Adipocyte (in vitro differentiated cells): Measurements from ENCODE around the gene DYSF.

Source experiments
- DNase-seq: peaks from one replicate; pipeline ENCODE4 v3.0.0-alpha.2; 2015; ENCODE audit warnings: low read depth
- H3K27me3 ChIP-seq: replicated peaks from 2 replicates; pipeline ENCODE4 v1.7.0; 2013; ENCODE audit warnings: mild to moderate bottlenecking, low read length, moderate library complexity; ENCODE audit not compliant: control insufficient read depth, insufficient read depth
- H3K36me3 ChIP-seq: 2 replicates; pipeline ENCODE4 v1.7.0; 2013; ENCODE audit warnings: low read length, mild to moderate bottlenecking, moderate library complexity; ENCODE audit not compliant: control insufficient read depth, insufficient read depth, severe bottlenecking
- H3K4me1 ChIP-seq: 2 replicates; pipeline ENCODE4 v1.7.0; 2013; ENCODE audit warnings: mild to moderate bottlenecking, low read length, moderate library complexity; ENCODE audit not compliant: control insufficient read depth, insufficient read depth
- H3K4me3 ChIP-seq: 2 replicates; pipeline ENCODE4 v1.7.0; 2013; ENCODE audit warnings: mild to moderate bottlenecking, low read length, moderate library complexity
- H3K9ac ChIP-seq: 2 replicates; pipeline ENCODE4 v1.7.0; 2013; ENCODE audit warnings: mild to moderate bottlenecking, low read length, moderate library complexity
- H3K9me3 ChIP-seq: 2 replicates; pipeline ENCODE4 v1.7.0; 2013; ENCODE audit warnings: mild to moderate bottlenecking, low read length, moderate library complexity; ENCODE audit not compliant: control insufficient read depth

The DYSF gene

GRCh38 chr2:71465356-71465755 lies 12.0 kb downstream of the DYSF start:
- Histone ChIP-seq H3K9me3 (peaks cover 8% of the 10 kb centered on the region), H3K27me3 (peaks cover 68% of the 10 kb centered on the region), H3K36me3 (no peaks in the 10 kb centered on the region), H3K4me3 (no peak overlapping the region), H3K4me1 (peaks cover 4% of the 10 kb centered on the region), H3K9ac (no peak overlapping the region)
- no peak for DNase-seq

- Histone ChIP-seq H3K36me3 (no peaks in the 10 kb centered on the region), H3K4me1 (peaks cover 4% of the 10 kb centered on the region), H3K9ac (no peak overlapping the region), H3K9me3 (peaks cover 8% of the 10 kb centered on the region), H3K4me3 (peak overlapping the region; percentile 85), H3K27me3 (peaks cover 68% of the 10 kb centered on the region)
- DNase-seq = no peak
These were observed 12.6 kb downstream of the DYSF start for GRCh38 chr2:71465961-71466300.

DNA sequence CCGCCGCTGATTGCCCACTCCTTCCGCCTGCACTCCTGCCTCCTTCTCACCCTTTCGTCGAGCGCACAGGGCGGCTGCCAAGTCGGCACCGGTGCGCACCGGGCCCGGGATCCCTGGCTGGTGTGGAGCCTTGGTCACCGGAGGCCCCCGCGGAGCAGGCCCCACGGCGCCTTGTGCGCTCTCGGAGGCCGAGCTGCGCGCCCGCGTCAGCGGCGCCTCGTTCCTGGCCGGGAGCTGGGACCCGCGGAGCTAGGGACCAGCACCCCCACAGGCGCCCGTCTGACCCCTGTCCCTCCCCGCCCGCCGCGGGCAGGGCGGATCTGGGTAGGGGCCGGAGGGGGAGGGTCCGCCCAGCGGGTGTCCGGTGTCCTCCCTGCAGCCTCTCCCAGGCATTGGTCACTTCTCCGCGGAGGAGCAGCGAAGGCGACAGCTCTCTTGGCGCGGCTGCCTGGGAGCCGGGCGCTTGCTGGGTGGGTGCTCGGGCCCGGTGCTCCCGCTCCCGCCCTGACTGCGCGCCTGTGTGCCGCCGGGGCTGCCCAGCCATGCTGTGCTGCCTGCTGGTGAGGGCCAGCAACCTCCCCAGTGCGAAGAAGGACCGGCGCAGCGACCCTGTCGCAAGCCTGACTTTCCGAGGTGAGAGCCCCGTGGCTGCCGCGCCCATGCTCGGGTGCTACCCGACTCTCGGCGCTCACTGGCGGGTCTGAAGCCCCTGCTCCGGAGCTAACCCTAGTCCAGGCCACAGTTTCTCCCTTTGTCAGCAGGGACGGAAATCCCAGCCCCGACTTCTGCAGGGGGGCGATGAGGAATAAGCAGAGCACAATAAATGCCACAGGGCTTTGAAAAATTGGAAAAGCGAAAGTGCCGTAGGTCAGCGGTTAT lies 13.2 kb downstream of the DYSF start:
- Histone ChIP-seq H3K27me3 (peaks cover 68% of the 10 kb centered on the region), H3K9me3 (peaks cover 8% of the 10 kb centered on the region), H3K36me3 (no peaks in the 10 kb centered on the region), H3K9ac (peak overlapping the region; percentile 32), H3K4me3 (peak overlapping the region; percentile 85), H3K4me1 (peaks cover 4% of the 10 kb centered on the region)
- DNase-seq = peak; percentile 69

- Histone ChIP-seq H3K36me3 (no peaks in the 10 kb centered on the region), H3K9me3 (peaks cover 8% of the 10 kb centered on the region), H3K9ac (peak overlapping the region; percentile 32), H3K27me3 (peaks cover 68% of the 10 kb centered on the region), H3K4me3 (peak overlapping the region; percentile 85), H3K4me1 (peaks cover 4% of the 10 kb centered on the region)
- no peak for DNase-seq
These were observed 13.9 kb downstream of the DYSF start for GRCh38 chr2:71467180-71467815.

DNA sequence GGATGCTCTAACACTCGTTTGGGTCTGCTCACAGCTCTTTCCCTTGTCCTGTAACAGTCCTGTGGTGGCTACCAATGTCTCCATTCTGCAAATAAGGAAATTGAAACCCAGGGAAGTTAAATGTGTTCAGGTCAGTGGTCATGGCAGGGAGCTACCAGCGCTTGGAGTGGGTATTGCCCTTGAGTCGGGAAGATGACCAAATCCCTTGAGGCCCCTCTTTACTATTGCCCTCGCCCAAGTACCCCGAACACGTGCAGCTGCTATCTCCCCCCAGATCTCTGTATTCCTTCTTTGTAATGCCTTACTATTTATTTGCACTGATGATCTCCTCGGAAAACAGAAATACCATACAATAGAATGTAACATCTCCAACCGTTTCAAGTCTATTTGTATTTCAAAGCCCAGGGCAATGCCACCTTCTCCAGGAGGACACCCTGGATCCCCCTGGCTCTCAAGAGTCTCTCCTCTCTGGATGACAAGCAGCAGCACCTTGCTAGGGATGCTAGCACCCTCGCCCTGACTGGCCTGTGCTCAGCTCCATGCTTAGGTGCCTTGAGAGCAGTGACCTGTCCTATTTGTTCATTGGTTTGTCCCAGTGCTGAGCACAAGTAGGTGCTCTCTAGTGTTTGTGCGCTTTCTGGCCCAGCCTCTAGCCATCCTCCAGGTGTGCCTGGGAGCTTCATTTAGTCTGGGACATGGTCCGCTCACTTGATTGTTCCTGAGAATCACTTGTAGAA lies 15.1 kb downstream of the DYSF start:
- Histone ChIP-seq H3K27me3 (peaks cover 63% of the 10 kb centered on the region), H3K9me3 (peaks cover 3% of the 10 kb centered on the region), H3K9ac (no peak overlapping the region), H3K4me3 (no peak overlapping the region), H3K36me3 (no peaks in the 10 kb centered on the region), H3K4me1 (peaks cover 4% of the 10 kb centered on the region)
- DNase-seq = no peak

GRCh38 chr2:71469403-71470398 lies 16.3 kb downstream of the DYSF start:
- peaks cover 4% of the 10 kb centered on the region for H3K4me1 ChIP-seq
- H3K4me3 ChIP-seq = no peak overlapping the region
- no peak for DNase-seq
- H3K9ac ChIP-seq = no peak overlapping the region
- H3K9me3 ChIP-seq = no peaks in the 10 kb centered on the region
- peaks cover 51% of the 10 kb centered on the region for H3K27me3 ChIP-seq
- H3K36me3 ChIP-seq = no peaks in the 10 kb centered on the region

GRCh38 chr2:71471276-71471675 lies 17.9 kb downstream of the DYSF start:
- Histone ChIP-seq H3K4me3 (no peak overlapping the region), H3K27me3 (peaks cover 35% of the 10 kb centered on the region), H3K9ac (no peak overlapping the region), H3K4me1 (peaks cover 4% of the 10 kb centered on the region), H3K9me3 (no peaks in the 10 kb centered on the region), H3K36me3 (no peaks in the 10 kb centered on the region)
- DNase-seq = peak; percentile 44

DNA sequence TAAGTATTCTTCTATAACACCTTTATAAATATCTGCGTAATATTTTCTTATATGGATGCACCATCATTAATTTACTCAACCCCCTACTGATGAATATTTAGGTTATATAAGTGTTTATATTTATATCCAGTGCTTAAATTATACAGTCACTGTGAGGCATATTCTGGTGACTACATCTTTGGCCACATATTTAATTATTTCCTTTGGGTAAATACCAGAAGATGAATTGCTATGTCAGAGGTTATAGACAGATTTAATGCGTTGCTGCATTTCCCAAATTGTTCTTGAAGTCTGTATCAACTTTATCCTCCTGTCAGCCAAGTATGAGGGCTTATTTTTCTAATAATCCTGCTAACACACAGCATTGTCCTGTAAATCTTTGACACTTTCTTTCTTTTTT lies 18.7 kb downstream of the DYSF start:
- H3K4me1 ChIP-seq = peaks cover 1% of the 10 kb centered on the region
- H3K36me3 ChIP-seq = no peaks in the 10 kb centered on the region
- no peak overlapping the region for H3K9ac ChIP-seq
- no peak overlapping the region for H3K4me3 ChIP-seq
- H3K9me3 ChIP-seq = no peaks in the 10 kb centered on the region
- peaks cover 31% of the 10 kb centered on the region for H3K27me3 ChIP-seq
- DNase-seq = no peak

GRCh38 chr2:71473346-71474031 lies 20.1 kb downstream of the DYSF start:
- H3K9ac ChIP-seq = no peak overlapping the region
- no peak overlapping the region for H3K4me3 ChIP-seq
- peaks cover 4% of the 10 kb centered on the region for H3K4me1 ChIP-seq
- DNase-seq = no peak
- H3K27me3 ChIP-seq = peaks cover 17% of the 10 kb centered on the region
- no peaks in the 10 kb centered on the region for H3K36me3 ChIP-seq
- H3K9me3 ChIP-seq = no peaks in the 10 kb centered on the region

DNA sequence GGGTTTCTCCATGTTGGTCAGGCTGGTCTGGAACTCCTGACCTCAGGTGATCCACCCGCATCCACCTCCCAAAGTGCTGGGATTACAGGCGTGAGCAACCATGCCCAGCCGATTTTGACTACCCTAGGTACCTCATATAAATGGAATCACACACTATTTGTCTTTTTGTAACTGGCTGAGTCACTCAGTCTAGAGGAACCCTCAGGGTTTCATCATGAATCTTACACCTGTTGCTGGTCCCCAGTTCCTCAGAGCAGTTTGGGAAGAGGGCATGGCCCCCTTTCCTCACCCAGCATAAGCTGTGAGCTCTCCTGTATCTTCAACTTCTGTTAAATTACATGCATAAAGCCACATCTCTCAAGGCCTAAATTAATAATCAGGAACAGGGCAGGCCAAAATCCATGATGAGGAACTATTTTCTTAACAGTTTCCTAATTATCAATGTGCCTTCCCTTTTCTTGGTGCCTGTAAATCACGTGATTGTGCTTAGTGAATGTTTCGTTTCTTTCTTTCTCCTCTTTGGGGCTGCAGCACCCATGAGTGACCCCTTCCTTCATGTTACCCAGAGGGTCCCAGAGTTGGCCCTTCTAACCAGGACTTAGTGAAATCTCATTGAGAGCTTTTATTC lies 20.9 kb downstream of the DYSF start:
- no peak for DNase-seq
- Histone ChIP-seq H3K4me1 (peaks cover 4% of the 10 kb centered on the region), H3K27me3 (peaks cover 9% of the 10 kb centered on the region), H3K9ac (no peak overlapping the region), H3K9me3 (no peaks in the 10 kb centered on the region), H3K36me3 (no peaks in the 10 kb centered on the region), H3K4me3 (no peak overlapping the region)
